Activated CD4-positive, CD25-positive, alpha-beta regulatory T cell (primary cell): ENCODE data around the gene TMEM245.
"Not testable (repeated sequence)": the region's sequence is repeated elsewhere in the genome, so short reads cannot be mapped to it uniquely, and the experiment has no call there.

Experiments
- DNase-seq, 4 experiments: peaks; one replicate each; lab custom pipeline; 2025; lab: John Stamatoyannopoulos, UW

TMEM245 gene

DNA sequence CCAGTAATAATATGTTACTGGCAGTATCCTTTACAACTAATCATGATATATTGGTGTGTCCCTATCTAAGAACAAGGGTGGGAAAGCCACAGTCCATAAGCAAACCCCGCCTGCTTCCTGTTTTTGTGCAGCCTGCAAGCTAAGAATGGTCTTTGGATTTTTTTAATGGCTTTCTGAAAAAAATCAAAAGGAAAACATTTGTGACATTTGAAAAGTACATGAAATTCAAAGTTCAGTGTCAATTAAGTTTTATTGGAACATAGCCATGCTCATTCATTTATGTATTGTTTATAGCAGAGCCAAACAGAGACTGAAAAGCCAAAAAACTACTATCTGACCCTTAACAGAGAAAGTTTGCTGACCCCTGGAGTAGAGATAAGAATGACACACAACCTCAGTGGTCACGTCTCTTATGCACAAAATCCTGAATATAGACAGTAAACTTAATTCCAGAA is 12.8 kb upstream of the TMEM245 start:
- DNase-seq = no peak

DNA sequence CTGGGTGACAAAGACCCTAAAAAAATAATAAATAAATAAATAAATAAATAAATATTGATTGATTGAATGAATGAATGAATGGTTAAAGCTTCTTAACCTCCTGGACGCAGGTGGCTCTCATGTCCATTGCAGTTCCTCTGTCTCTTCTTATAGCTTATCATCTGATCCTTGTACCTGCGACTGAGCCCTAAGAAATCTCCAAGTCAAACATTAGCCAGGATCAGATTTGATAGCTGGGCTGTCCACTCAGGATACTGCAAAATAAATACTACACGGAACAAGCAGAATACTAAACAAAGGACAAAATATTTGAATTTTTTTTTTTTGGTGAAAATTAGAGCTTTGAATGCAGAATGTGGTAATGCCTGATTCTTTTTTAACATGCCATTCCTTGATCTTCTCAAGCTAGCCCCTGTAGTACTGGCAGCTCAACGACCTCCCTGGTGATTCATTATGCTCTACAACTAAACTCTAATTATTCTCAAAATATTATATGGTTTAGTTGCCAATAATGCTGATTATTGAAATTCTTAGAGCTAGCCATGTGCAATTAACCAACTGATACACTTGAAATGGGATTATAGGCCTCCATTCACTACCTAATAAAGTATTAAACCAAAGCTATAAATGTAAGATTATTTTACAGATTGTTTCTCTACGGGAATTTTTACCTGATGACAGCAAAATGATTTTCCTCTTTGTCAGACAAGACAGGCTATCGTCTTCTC is 9.9 kb upstream of the TMEM245 start:
- DNase-seq = no peak

GRCh38 chr9:109126671-109127070 is 6.9 kb upstream of the TMEM245 start:
- DNase-seq = not testable (repeated sequence)

GRCh38 chr9:109124121-109124520 is 4.4 kb upstream of the TMEM245 start:
- DNase-seq = no peak

DNA sequence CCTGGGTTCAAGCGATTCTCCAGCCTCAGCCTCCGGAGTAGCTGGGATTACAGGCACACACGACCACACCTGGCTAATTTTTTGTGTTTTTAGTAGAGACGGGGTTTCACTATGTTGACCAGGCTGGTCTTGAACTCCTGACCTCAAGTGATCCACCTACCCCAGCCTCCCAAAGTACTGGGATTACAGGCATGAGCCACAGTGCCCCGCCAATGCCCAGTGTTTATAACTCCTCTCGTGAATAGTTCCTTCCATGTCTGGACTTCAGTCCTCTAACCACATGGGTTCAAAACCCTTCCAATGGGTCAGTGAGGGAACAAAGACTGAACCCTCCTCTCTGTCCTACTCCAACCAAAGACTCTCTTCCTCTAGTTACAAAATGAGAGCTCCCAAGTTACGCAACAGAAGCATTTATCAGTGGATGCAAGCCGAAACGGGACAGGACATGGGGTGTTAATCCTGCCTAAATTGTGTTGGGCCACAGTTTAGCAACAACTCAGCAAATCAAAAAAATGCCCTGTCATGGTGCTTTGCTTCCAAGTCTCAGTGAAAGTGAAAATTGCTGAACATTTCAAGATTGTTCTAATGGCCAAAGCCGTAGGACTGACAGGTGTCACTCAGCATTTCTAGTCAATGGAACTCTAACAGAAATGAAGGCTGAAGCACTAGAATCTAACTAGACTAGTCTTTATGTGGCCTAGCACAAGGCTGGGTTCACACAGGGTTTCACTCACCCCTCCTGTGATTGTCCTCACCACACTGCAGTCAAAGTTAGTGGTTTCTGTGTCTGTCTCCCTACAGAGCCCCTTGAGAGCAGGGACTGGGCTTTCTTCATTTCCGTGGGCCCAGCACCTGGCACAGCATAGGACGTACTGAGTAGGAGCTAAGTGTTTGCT is 3.2 kb upstream of the TMEM245 start:
- DNase-seq = no peak

- no peak for DNase-seq
These were observed 1.6 kb upstream of the TMEM245 start for GRCh38 chr9:109121232-109121796.

DNA sequence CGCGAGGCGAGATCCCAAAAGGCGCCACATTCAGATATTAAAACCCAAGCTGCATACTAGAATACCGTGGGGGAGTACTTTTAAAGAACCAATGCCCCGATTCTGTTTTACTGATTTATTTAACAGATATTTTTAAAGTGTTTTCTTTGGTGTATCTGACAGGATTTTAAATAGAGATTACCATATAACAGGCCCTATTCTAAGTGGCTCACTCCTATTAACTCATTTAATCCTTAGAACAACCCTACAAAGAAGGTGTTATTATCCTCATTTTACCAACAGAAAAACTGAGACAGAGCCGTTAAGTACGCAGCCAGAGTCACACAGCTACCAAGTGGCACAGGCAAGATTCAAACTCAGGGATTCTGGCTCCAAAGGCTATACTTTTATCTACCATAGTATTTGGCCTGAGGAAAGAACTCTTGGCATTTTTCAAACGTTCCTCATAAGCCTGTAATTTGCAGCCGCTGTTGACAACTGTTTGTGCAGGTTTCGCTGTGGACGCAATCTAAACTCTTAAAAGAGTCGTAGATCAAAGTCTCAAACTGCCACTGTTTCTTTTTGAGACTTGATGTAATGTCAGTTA is 550 bp upstream of the TMEM245 start:
- DNase-seq = no peak

DNA sequence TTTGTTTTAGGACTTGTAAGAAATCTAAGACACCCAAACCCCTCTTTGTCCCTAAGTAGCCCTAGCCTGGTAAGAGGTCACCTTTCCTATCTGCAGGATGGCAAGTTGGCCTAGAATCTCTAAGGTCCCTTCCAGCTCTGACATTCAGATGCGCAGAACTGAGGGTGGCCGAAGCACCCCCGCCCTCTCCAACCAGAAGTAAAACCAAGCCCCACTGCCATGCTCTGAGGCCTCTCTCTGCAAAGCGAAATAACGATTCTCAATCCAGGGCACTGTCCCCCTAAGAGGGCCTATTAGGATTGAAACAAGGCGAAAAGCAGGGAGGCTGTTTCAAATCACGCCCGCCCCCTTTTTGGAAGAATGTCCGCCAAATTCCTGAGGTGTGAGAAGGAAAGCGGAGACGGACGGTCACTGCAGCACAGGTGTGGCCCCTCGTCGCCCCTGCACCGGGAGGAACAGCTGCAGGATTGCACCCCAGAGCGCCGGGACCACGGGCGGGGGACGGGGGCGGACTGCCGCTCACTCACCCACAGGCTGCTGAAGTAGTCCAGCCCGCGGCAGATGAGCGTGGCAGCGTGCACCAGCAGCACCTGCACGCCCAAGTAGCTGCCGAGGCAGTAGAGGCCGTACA is 824 bp downstream of the TMEM245 start:
- no peak for DNase-seq

DNA sequence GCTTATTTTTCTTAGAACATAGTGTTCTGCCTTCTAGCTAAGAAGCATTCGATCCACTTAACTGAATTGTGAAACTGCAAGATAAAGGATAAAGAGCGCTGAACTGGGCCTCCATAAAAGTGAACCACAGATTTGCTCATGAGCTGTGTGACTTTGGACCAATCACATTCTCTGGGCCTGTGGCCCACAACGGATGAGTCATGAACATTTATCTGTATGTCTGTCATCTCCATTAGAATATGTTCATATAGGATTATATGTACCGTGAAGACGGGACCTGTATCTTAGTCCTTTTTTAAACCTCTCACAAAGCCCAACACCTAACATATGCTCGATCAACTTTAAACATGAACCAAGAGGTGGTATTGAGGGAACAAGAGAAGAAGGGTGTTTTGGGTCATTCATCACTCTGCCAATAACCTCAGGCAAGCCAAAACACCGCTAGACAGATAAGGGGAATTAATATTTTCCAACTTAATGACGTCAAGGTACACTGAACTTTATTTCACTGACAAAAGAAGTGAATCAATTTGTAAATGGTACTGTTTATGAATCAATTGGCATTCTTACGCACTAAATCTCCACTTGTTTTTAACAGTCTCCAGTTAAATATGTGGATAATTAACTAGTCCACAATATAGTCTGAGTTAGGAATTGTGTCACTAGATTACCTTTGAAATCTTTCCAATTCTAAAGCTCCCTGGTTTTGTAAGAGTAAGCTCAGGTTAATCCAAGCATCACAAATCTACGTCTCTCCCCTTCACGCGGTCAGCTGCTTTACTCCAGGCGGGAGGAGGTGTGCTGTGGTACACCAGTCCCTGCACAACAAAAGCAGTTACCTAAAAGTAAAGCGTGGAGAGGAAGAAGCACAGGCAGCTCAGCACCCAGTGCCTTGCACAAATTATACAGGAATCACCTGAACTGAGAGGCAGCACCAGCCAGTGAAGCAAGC is 1.6 kb downstream of the TMEM245 start:
- peak in 1 of 4 experiments; percentile 16 for DNase-seq

GRCh38 chr9:109115931-109116526 is 3.7 kb downstream of the TMEM245 start:
- no peak for DNase-seq

DNA sequence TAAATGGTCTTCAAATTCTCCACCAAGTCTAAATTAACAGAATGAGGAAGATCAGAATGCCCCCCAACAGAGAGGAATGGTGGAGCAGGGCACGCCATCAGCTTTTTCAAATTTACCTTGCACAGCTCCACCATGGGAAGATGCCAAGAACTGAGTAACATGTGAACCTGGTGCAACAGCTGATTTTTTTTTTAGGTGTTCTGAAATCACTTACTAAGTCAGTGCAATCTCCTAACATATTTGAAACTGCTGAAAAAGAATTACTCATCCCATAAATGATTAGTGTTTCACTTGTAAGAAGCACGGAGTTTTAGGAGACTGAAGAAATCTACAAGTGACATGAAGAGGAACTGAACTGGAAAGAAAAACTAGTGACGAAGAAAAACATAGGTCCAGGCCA is 5.1 kb downstream of the TMEM245 start:
- no peak for DNase-seq

DNA sequence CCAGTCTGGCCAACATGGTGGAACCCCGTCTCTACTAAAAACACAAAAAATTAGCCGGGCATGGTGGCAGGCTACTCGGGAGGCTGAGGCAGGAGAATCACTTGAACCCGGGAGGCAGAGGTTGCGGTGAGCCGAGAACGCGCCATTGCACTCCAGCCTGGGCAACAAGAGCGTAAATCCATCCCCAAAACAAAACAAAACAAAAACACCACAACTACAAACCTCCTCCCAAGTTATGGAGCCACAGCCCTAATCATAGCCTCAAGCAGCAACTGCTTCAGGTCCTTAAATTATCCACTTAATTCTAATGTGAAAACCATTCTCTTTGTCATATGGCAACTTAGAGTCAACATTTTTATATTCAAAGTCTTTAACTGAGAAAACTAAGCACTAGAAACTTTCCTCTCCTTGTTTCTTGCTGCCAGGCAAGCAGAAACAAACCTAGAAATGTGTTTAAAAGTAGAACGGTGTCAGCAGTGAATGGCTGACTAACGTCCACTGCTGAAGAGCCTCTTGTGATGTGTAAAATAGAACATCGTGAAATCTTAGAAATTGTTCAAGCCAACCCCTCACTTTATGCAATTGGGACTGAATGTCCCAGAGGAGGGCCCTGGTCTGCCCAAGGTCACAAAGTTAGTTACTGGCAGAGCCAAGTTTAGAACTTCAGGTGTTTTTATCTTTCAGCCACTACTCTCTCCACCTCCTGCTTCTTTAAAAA is 5.7 kb downstream of the TMEM245 start:
- DNase-seq = no peak

- no peak for DNase-seq
These were observed 6.5 kb downstream of the TMEM245 start for GRCh38 chr9:109113254-109113653.

DNA sequence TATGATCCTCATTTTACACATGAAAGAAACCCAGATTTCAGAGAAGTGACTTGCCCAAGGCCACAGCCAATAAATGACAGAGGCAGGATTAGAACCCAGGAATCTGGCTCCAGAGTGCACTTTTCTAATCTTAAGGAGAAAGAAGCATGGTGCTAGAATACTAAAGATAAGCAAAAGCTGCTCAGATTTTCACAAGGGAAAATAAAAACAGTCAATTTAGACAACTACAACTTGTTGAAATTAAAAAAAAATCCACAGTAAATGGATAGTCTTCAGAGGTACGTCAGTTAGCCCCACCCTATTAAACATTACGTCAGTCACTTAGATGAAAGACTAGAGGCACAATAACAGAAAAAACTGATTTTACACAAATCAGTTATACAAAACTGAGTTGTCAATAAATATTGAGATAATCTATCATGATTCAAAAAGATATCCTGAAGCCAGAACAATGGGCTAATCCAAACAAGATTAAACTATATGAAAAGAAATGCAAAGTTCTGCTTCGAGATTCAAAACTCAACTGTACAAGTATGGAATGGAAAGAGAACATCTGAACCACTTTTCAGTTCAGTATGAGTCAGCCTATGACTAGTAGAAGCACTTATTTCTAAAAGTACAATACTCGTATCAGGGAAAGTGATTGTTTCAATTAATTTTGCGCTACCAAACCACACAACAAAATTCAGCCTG is 9.3 kb downstream of the TMEM245 start:
- no peak for DNase-seq

DNA sequence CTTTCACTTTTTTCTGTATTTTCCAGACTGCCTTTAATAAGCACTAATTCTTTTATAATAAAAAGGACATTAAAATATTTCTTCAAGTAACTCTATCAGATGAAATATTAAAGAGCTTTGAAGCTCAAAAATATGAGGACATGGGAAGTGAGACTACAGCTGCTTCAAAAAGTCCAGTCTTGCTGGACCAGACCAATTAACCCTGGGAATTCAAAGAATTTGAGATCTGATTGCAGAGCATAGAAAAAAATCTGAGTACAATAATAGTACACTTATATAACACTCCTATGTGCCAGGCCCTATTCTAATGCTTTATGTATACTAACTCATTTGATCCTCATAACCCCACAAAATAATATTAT is 9.8 kb downstream of the TMEM245 start:
- no peak for DNase-seq

- DNase-seq = no peak
These were observed 11.4 kb downstream of the TMEM245 start for GRCh38 chr9:109108318-109108717.

- DNase-seq = no peak
These were observed 12.1 kb downstream of the TMEM245 start for GRCh38 chr9:109107402-109108240.

DNA sequence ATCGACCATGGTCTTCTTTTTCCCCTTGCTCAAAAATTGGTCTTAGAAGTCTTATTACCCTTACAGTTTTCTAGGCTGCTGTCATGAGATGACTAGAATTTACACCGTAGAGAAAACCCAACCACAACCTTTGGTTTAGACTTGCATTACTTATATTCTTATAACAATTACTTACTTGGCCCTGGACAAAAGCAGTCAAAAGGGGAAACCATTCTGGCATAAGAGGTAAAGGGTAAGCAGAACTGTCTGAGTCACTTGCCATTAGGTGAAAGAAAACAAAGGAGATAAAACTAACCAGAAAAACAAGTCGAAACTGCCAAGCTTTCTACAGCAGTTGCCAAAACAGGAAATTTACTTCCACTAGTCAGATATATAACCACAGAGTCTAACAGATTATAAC is 17.9 kb downstream of the TMEM245 start:
- DNase-seq = no peak
